Fibroblast of lung (primary cell): Measurements from ENCODE around the gene STON2. TPM values are rescaled to one million over a fixed set of nuclear protein-coding genes. Genes with fewer than 3 reads are reported as not detected.
"Not testable (repeated sequence)": the region's sequence is repeated elsewhere in the genome, so short reads cannot be mapped to it uniquely, and the experiment has no call there.

ENCODE experiments used
- DNase-seq, 2 donors: peaks; one replicate each; pipeline versions ENCODE4 v3.0.0 to v3.0.0-alpha.2; 2010; ENCODE audit warnings: low read depth in 2 of 2
- H2AFZ ChIP-seq: 2 replicates; pipeline ENCODE4 v1.5.1; 2012; ENCODE audit warnings: low read length, control low read depth, inconsistent platforms
- H3K27ac ChIP-seq: 2 replicates; pipeline ENCODE4 v1.5.1; 2011; ENCODE audit warnings: low read length, control low read depth; ENCODE audit not compliant: insufficient read depth
- H3K27me3 ChIP-seq: 2 replicates; pipeline ENCODE4 v1.5.1; 2011; ENCODE audit warnings: mild to moderate bottlenecking, low read length; ENCODE audit not compliant: control insufficient read depth, insufficient read depth
- H3K36me3 ChIP-seq: 2 replicates; pipeline ENCODE4 v1.5.1; 2011; ENCODE audit warnings: low read length; ENCODE audit not compliant: control insufficient read depth, insufficient read depth
- H3K4me1 ChIP-seq: 2 replicates; pipeline ENCODE4 v1.5.1; 2011; ENCODE audit warnings: low read length; ENCODE audit not compliant: control insufficient read depth, insufficient read depth; ENCODE audit errors: extremely low read depth
- H3K4me2 ChIP-seq: 2 replicates; pipeline ENCODE4 v1.5.1; 2011; ENCODE audit warnings: low read length, control low read depth; ENCODE audit not compliant: insufficient read depth; ENCODE audit errors: extremely low read depth
- H3K4me3 ChIP-seq, 4 experiments: fragments of 200-600 bp in 1 of 4; sonication (generic) in 1 of 4; replicated peaks in 1 of 4; 2 replicates each; pipeline ENCODE4 v1.5.1; 2011 to 2016; ENCODE audit warnings: low read length in 4 of 4, low read depth in 3 of 4, mild to moderate bottlenecking in 3 of 4, control low read depth in 2 of 4, inconsistent platforms in 1 of 4, mixed read lengths in 1 of 4; ENCODE audit not compliant: insufficient read depth in 1 of 4; ENCODE audit errors: control extremely low read depth in 1 of 4
- H3K79me2 ChIP-seq: 2 replicates; pipeline ENCODE4 v1.5.1; 2012; ENCODE audit warnings: mild to moderate bottlenecking, low read length, inconsistent platforms; ENCODE audit not compliant: control insufficient read depth, insufficient read depth
- H3K9ac ChIP-seq: 2 replicates; pipeline ENCODE4 v1.5.1; 2011; ENCODE audit warnings: mild to moderate bottlenecking, low read length, control low read depth; ENCODE audit not compliant: insufficient read depth
- H3K9me3 ChIP-seq: 2 replicates; pipeline ENCODE4 v1.5.1; 2012; ENCODE audit warnings: low read depth, low read length; ENCODE audit not compliant: control insufficient read depth, insufficient read depth
- H4K20me1 ChIP-seq: 2 replicates; pipeline ENCODE4 v1.5.1; 2011; ENCODE audit warnings: low read length; ENCODE audit not compliant: control insufficient read depth, insufficient read depth; ENCODE audit errors: extremely low read depth
- CTCF ChIP-seq, 2 donors: IDR thresholded peaks in 1 of 2; conservative IDR thresholded peaks in 1 of 2; 1 replicate in 1 of 2; 2 replicates in 1 of 2; pipeline ENCODE4 v1.5.1; 2011 to 2012; ENCODE audit warnings: low read length in 2 of 2, control low read depth in 1 of 2, inconsistent platforms in 1 of 2, low read depth in 1 of 2, mild to moderate bottlenecking in 1 of 2
- EZH2 ChIP-seq: IDR thresholded peaks from 2 replicates; pipeline ENCODE4 v1.5.1; 2012; ENCODE audit warnings: low read length, control low read depth, mild to moderate bottlenecking; ENCODE audit errors: missing control alignments
- polyA plus RNA-seq, 2 donors: library from polyadenylated mRNA; depleted of rRNA in 1 of 2; stranded (reverse) in 1 of 2; unstranded in 1 of 2; fragments of >200 nt; gene quantifications; 2 replicates each; pipeline ENCODE4 v1.2.1, GENCODE V29; 2011 to 2012; ENCODE audit warnings: missing spikeins in 1 of 2
- total RNA-seq: library from RNA; depleted of rRNA; stranded (reverse); fragments of >200 nt; gene quantifications from 2 replicates; pipeline ENCODE4 v1.2.1, GENCODE V29; 2014

Gene STON2
- total and polyA plus RNA-seq, 2 donors (not counting 1 experiment from before 2014, with no cell fraction given): 1.5 to 52.5 TPM

- Histone ChIP-seq H3K27ac (no peak overlapping the region), H3K79me2 (no peaks in the 10 kb centered on the region), H3K9me3 (no peaks in the 10 kb centered on the region), H4K20me1 (no peaks in the 10 kb centered on the region), H3K4me1 (no peaks in the 10 kb centered on the region), H3K9ac (no peak overlapping the region), H3K4me2 (no peak overlapping the region), H2AFZ (no peak overlapping the region), H3K4me3 (no peak overlapping the region), H3K27me3 (no peaks in the 10 kb centered on the region), H3K36me3 (no peaks in the 10 kb centered on the region)
- TF ChIP-seq CTCF (conservative IDR thresholded peaks at IDR 0.05 in 1 of 2, IDR thresholded peaks at IDR 0.05 in 1 of 2; ENCODE audit: low read depth in 1 of 2, low read length in 2 of 2) (no peak), EZH2 (no peak)
- peak; percentile 21 to 95 for DNase-seq
Measured at GRCh38 chr14:81384900-81385299, 15.2 kb downstream of the STON2 start.

- Histone ChIP-seq H3K27me3 (no peaks in the 10 kb centered on the region), H3K4me2 (no peak overlapping the region), H3K9ac (no peak overlapping the region), H3K27ac (no peak overlapping the region), H3K9me3 (no peaks in the 10 kb centered on the region), H3K4me3 (no peak overlapping the region), H3K4me1 (no peaks in the 10 kb centered on the region), H3K36me3 (no peaks in the 10 kb centered on the region), H2AFZ (no peak overlapping the region), H3K79me2 (no peaks in the 10 kb centered on the region), H4K20me1 (no peaks in the 10 kb centered on the region)
- TF ChIP-seq EZH2 (no peak), CTCF (conservative IDR thresholded peaks at IDR 0.05 in 1 of 2, IDR thresholded peaks at IDR 0.05 in 1 of 2; ENCODE audit: low read depth in 1 of 2, low read length in 2 of 2) (no peak)
- DNase-seq: peak in 1 of 2 donors; percentile 45
Measured at GRCh38 chr14:81382517-81383225, 17.5 kb downstream of the STON2 start.

GRCh38 chr14:81380009-81380408 lies 20.1 kb downstream of the STON2 start:
- H3K4me1 ChIP-seq, H3K27ac ChIP-seq, H3K9me3 ChIP-seq, H3K36me3 ChIP-seq, H2AFZ ChIP-seq, DNase-seq, H4K20me1 ChIP-seq, H3K27me3 ChIP-seq, H3K79me2 ChIP-seq, H3K4me3 ChIP-seq, H3K4me2 ChIP-seq, H3K9ac ChIP-seq: not testable (repeated sequence)
